Stimulated activated CD4-positive, alpha-beta T cell treated with anti-CD3 and anti-CD28 coated beads, Interleukin-4, amount 100 ng/mL, for 48 hours (primary cell): ENCODE data around the gene MAFF.

Experiments used
- DNase-seq, 2 donors: peaks; one replicate each; pipeline ENCODE4 v3.0.0-alpha.2; 2020; ENCODE audit warnings: low read depth in 2 of 2

MAFF gene

GRCh38 chr22:38203855-38204514 is 2.2 kb downstream of the MAFF start:
- no peak for DNase-seq

GRCh38 chr22:38204784-38205183 is 3.0 kb downstream of the MAFF start:
- no peak for DNase-seq

GRCh38 chr22:38205261-38206128 is 3.7 kb downstream of the MAFF start:
- no peak for DNase-seq

- DNase-seq, result no peak
These were observed 6.2 kb downstream of the MAFF start for GRCh38 chr22:38207898-38208432.

- no peak for DNase-seq
These were observed 6.8 kb downstream of the MAFF start for GRCh38 chr22:38208551-38208968.

- no peak for DNase-seq
These were observed 9.8 kb downstream of the MAFF start for GRCh38 chr22:38211556-38211955.

GRCh38 chr22:38212442-38212841 is 10.6 kb downstream of the MAFF start:
- DNase-seq, result no peak

GRCh38 chr22:38213319-38213989 is 11.7 kb downstream of the MAFF start:
- no peak for DNase-seq

GRCh38 chr22:38213990-38214301 is 12.2 kb downstream of the MAFF start:
- no peak for DNase-seq

GRCh38 chr22:38214302-38215056 is 12.7 kb downstream of the MAFF start:
- DNase-seq, result peak; percentile 54 to 62

- no peak for DNase-seq
These were observed 13.6 kb downstream of the MAFF start for GRCh38 chr22:38215156-38216038.

GRCh38 chr22:38218661-38219622 is 17.1 kb downstream of the MAFF start:
- DNase-seq, result peak in 1 of 2 donors; percentile 62

GRCh38 chr22:38219632-38220031 is 17.8 kb downstream of the MAFF start:
- no peak for DNase-seq

- DNase-seq, result no peak
These were observed 18.4 kb downstream of the MAFF start for GRCh38 chr22:38220163-38220562.

GRCh38 chr22:38220653-38221386 is 19.0 kb downstream of the MAFF start:
- no peak for DNase-seq

- DNase-seq, result no peak
These were observed 19.6 kb downstream of the MAFF start for GRCh38 chr22:38221407-38221806.

- DNase-seq, result no peak
These were observed 20.4 kb downstream of the MAFF start for GRCh38 chr22:38221908-38222796.

- no peak for DNase-seq
These were observed 21.0 kb downstream of the MAFF start for GRCh38 chr22:38222797-38223119.
